Stimulated activated naive CD8-positive, alpha-beta T cell treated with anti-CD3 and anti-CD28 coated beads, Interleukin-15, amount 100 ng/mL, for 72 hours (primary cell): Measurements from ENCODE around the gene GARS1.

Experiments used
- ATAC-seq: fragments of 150-1000 bp; cut with Tn5 transposase; 2 replicates; pipeline ENCODE4 v1.10.0; 2021; ENCODE audit warnings: mild to moderate bottlenecking, moderate library complexity
- DNase-seq, 2 donors: peaks; one replicate each; pipeline ENCODE4 v3.0.0; 2021 to 2022
- H3K27ac Mint-ChIP-seq, 2 donors: one replicate each; pipeline ENCODE4 v1.8.0; 2022; ENCODE audit warnings: mild to moderate bottlenecking in 2 of 2, mixed read lengths in 2 of 2, moderate library complexity in 2 of 2
- H3K27me3 Mint-ChIP-seq: one replicate; pipeline ENCODE4 v1.8.0; 2022; ENCODE audit warnings: mixed read lengths
- H3K4me1 Mint-ChIP-seq: one replicate; pipeline ENCODE4 v1.8.0; 2022; ENCODE audit warnings: mild to moderate bottlenecking, mixed read lengths
- H3K4me3 Mint-ChIP-seq, 2 donors: one replicate each; pipeline ENCODE4 v1.8.0; 2022; ENCODE audit warnings: mild to moderate bottlenecking in 2 of 2, mixed read lengths in 2 of 2, moderate library complexity in 1 of 2
- H3K9me3 Mint-ChIP-seq, 2 donors: one replicate each; pipeline ENCODE4 v1.8.0; 2022; ENCODE audit warnings: mixed read lengths in 2 of 2

Gene GARS1

GRCh38 chr7:30654296-30655090 is 59.8 kb downstream of the GARS1 start:
- H3K27me3 Mint-ChIP-seq, result no peaks in the 10 kb centered on the region
- no peak for ATAC-seq
- no peaks in the 10 kb centered on the region for H3K9me3 Mint-ChIP-seq
- H3K4me1 Mint-ChIP-seq, result no peaks in the 10 kb centered on the region
- DNase-seq, result no peak
- peak overlapping the region in 1 of 2 donors; percentile 69 for H3K27ac Mint-ChIP-seq
- no peak overlapping the region for H3K4me3 Mint-ChIP-seq

GRCh38 chr7:30655096-30655970 is 60.7 kb downstream of the GARS1 start:
- H3K4me3 Mint-ChIP-seq, result no peak overlapping the region
- H3K27ac Mint-ChIP-seq, result peak overlapping the region in 1 of 2 donors; percentile 69
- H3K9me3 Mint-ChIP-seq, result no peaks in the 10 kb centered on the region
- H3K4me1 Mint-ChIP-seq, result no peaks in the 10 kb centered on the region
- no peak for ATAC-seq
- no peak for DNase-seq
- H3K27me3 Mint-ChIP-seq, result no peaks in the 10 kb centered on the region

GRCh38 chr7:30656006-30656957 is 61.6 kb downstream of the GARS1 start:
- H3K27ac Mint-ChIP-seq, result peak overlapping the region in 1 of 2 donors; percentile 7

GRCh38 chr7:30657131-30657530 is 62.5 kb downstream of the GARS1 start:
- no peaks in the 10 kb centered on the region for H3K9me3 Mint-ChIP-seq
- no peak for ATAC-seq
- no peak for DNase-seq
- H3K4me3 Mint-ChIP-seq, result no peak overlapping the region
- H3K27ac Mint-ChIP-seq, result peak overlapping the region in 1 of 2 donors; percentile 23
- no peaks in the 10 kb centered on the region for H3K27me3 Mint-ChIP-seq
- no peaks in the 10 kb centered on the region for H3K4me1 Mint-ChIP-seq

More at GRCh38 chr7:30656006-30656957, 61.6 kb downstream of the GARS1 start:
- Mint-ChIP-seq H3K27me3 (no peaks in the 10 kb centered on the region), H3K9me3 (no peaks in the 10 kb centered on the region), H3K4me1 (no peaks in the 10 kb centered on the region), H3K4me3 (no peak overlapping the region)
- ATAC-seq, result no peak
- no peak for DNase-seq

GRCh38 chr7:30658479-30659074 is 63.9 kb downstream of the GARS1 start:
- Mint-ChIP-seq H3K9me3 (no peaks in the 10 kb centered on the region), H3K27ac (peak overlapping the region in 1 of 2 donors; percentile 23), H3K27me3 (no peaks in the 10 kb centered on the region), H3K4me1 (no peaks in the 10 kb centered on the region), H3K4me3 (no peak overlapping the region)
- DNase-seq (no peak), ATAC-seq (no peak)

GRCh38 chr7:30659312-30659711 is 64.6 kb downstream of the GARS1 start:
- Mint-ChIP-seq H3K4me1 (no peaks in the 10 kb centered on the region), H3K27me3 (no peaks in the 10 kb centered on the region), H3K9me3 (no peaks in the 10 kb centered on the region), H3K27ac (no peak overlapping the region), H3K4me3 (no peak overlapping the region)
- DNase-seq, result no peak
- ATAC-seq, result no peak

- Mint-ChIP-seq H3K4me1 (no peaks in the 10 kb centered on the region), H3K9me3 (no peaks in the 10 kb centered on the region), H3K27me3 (no peaks in the 10 kb centered on the region), H3K27ac (no peak overlapping the region), H3K4me3 (no peak overlapping the region)
- DNase-seq, result no peak
- ATAC-seq, result peak; percentile 24
Observed at GRCh38 chr7:30660331-30661255, 65.9 kb downstream of the GARS1 start.

GRCh38 chr7:30661926-30662325 is 67.2 kb downstream of the GARS1 start:
- DNase-seq (no peak), ATAC-seq (no peak)
- Mint-ChIP-seq H3K9me3 (no peaks in the 10 kb centered on the region), H3K4me3 (no peak overlapping the region), H3K4me1 (no peaks in the 10 kb centered on the region), H3K27ac (peak overlapping the region in 1 of 2 donors; percentile 65), H3K27me3 (no peaks in the 10 kb centered on the region)

GRCh38 chr7:30662431-30662939 is 67.8 kb downstream of the GARS1 start:
- DNase-seq, result no peak
- no peak for ATAC-seq
- H3K27me3 Mint-ChIP-seq, result no peaks in the 10 kb centered on the region
- no peaks in the 10 kb centered on the region for H3K4me1 Mint-ChIP-seq
- H3K27ac Mint-ChIP-seq, result peak overlapping the region in 1 of 2 donors; percentile 65
- no peaks in the 10 kb centered on the region for H3K9me3 Mint-ChIP-seq
- H3K4me3 Mint-ChIP-seq, result no peak overlapping the region

GRCh38 chr7:30663414-30663813 is 68.7 kb downstream of the GARS1 start:
- ATAC-seq (no peak), DNase-seq (no peak)
- H3K27me3 Mint-ChIP-seq, result no peaks in the 10 kb centered on the region
- no peaks in the 10 kb centered on the region for H3K4me1 Mint-ChIP-seq
- no peak overlapping the region for H3K4me3 Mint-ChIP-seq
- H3K27ac Mint-ChIP-seq, result no peak overlapping the region
- no peaks in the 10 kb centered on the region for H3K9me3 Mint-ChIP-seq

- Mint-ChIP-seq H3K27ac (peak overlapping the region in 1 of 2 donors; percentile 9), H3K4me3 (no peak overlapping the region), H3K27me3 (no peaks in the 10 kb centered on the region), H3K9me3 (no peaks in the 10 kb centered on the region), H3K4me1 (no peaks in the 10 kb centered on the region)
- DNase-seq (no peak), ATAC-seq (no peak)
Observed at GRCh38 chr7:30664184-30664885, 69.7 kb downstream of the GARS1 start.

- no peaks in the 10 kb centered on the region for H3K27me3 Mint-ChIP-seq
- ATAC-seq (no peak), DNase-seq (no peak)
- no peaks in the 10 kb centered on the region for H3K9me3 Mint-ChIP-seq
- H3K27ac Mint-ChIP-seq, result no peak overlapping the region
- H3K4me3 Mint-ChIP-seq, result no peak overlapping the region
- H3K4me1 Mint-ChIP-seq, result no peaks in the 10 kb centered on the region
Observed at GRCh38 chr7:30665043-30665442, 70.4 kb downstream of the GARS1 start.

- Mint-ChIP-seq H3K9me3 (no peaks in the 10 kb centered on the region), H3K4me3 (no peak overlapping the region), H3K27ac (no peak overlapping the region), H3K4me1 (no peaks in the 10 kb centered on the region), H3K27me3 (no peaks in the 10 kb centered on the region)
- ATAC-seq (no peak), DNase-seq (no peak)
Observed at GRCh38 chr7:30665449-30665848, 70.8 kb downstream of the GARS1 start.
